Subcutaneous abdominal adipose tissue (tissue), 5 donors: ENCODE data around the gene CLPTM1L.
"Not testable (repeated sequence)": the region's sequence is repeated elsewhere in the genome, so short reads cannot be mapped to it uniquely, and the experiment has no call there.

Experiments
- H3K27ac ChIP-seq: one replicate; pipeline ENCODE4 v1.7.0; 2013; ENCODE audit warnings: low read depth, mild to moderate bottlenecking, inconsistent platforms, low read length, moderate library complexity
- H3K27me3 ChIP-seq, 5 donors: one replicate each; pipeline ENCODE4 v1.7.0; 2013; ENCODE audit warnings: low read length in 5 of 5, inconsistent platforms in 1 of 5; ENCODE audit not compliant: control insufficient read depth in 5 of 5, insufficient read depth in 4 of 5
- H3K36me3 ChIP-seq, 5 donors: one replicate each; pipeline ENCODE4 v1.7.0; 2013; ENCODE audit warnings: low read length in 5 of 5; ENCODE audit not compliant: control insufficient read depth in 5 of 5, insufficient read depth in 5 of 5
- H3K4me1 ChIP-seq, 5 donors: one replicate each; pipeline ENCODE4 v1.7.0; 2013; ENCODE audit warnings: low read length in 5 of 5, mild to moderate bottlenecking in 3 of 5, moderate library complexity in 1 of 5; ENCODE audit not compliant: control insufficient read depth in 5 of 5, insufficient read depth in 5 of 5
- H3K4me3 ChIP-seq, 5 donors: one replicate each; pipeline ENCODE4 v1.7.0; 2013; ENCODE audit warnings: low read length in 5 of 5, low read depth in 1 of 5
- H3K9ac ChIP-seq, 5 donors: one replicate each; pipeline ENCODE4 v1.7.0; 2013; ENCODE audit warnings: low read length in 5 of 5, mild to moderate bottlenecking in 4 of 5, moderate library complexity in 3 of 5
- H3K9me3 ChIP-seq, 5 donors: one replicate each; pipeline ENCODE4 v1.7.0; 2013; ENCODE audit warnings: low read length in 5 of 5; ENCODE audit not compliant: control insufficient read depth in 5 of 5
- donor health status: healthy.
- donor health status: healthy.
- donor health status: healthy.
- donor health status: healthy.
- donor health status: healthy.

The CLPTM1L gene

DNA sequence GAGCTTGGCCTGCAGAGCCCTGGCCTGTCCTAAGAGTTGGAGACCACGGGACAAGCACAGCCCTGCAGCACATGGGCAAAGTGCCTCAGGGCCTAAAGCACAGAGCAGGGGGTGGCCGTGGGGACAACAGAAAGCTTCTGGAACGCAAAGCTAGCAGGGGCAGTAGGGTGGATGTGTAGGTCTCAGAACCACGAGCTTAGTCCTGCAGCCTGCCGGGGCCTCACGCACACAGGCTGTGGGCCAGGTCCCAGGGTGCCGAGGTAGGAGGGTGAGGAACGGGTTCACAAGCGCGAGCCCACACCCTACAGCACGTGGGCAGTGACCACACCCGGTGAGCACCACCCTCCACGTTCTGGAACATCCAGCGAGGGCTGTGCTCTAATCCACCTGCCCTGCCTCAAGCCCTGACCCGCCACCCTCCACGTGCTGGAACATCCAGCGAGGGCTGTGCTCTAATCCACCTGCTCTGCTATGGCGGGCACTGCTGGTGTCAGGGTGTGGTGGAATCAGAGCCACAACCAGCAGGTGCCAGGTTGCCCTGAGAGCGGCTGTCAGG is 9.3 kb downstream of the CLPTM1L start:
- Histone ChIP-seq H3K36me3 (peaks cover 8 to 95% (median 91%) of the 10 kb centered on the region in 5 donors), H3K27me3 (no peaks in the 10 kb centered on the region), H3K27ac (no peak overlapping the region)

GRCh38 chr5:1334831-1335539 is 9.9 kb downstream of the CLPTM1L start:
- Histone ChIP-seq H3K9ac (no peak overlapping the region), H3K4me3 (no peak overlapping the region), H3K36me3 (peaks cover 8 to 95% (median 91%) of the 10 kb centered on the region in 5 donors), H3K4me1 (peaks cover 0 to 22% (median 14%) of the 10 kb centered on the region in 5 donors), H3K27me3 (no peaks in the 10 kb centered on the region), H3K27ac (no peak overlapping the region), H3K9me3 (no peaks in the 10 kb centered on the region)

More for the DNA sequence above, 9.3 kb downstream of the CLPTM1L start:
- peaks cover 0 to 16% (median 8%) of the 10 kb centered on the region in 5 donors for H3K4me1 ChIP-seq
- no peak overlapping the region for H3K9ac ChIP-seq
- H3K9me3 ChIP-seq = no peaks in the 10 kb centered on the region
- no peak overlapping the region for H3K4me3 ChIP-seq

- H3K36me3 ChIP-seq = peaks cover 8 to 92% (median 89%) of the 10 kb centered on the region in 5 donors
- no peaks in the 10 kb centered on the region for H3K27me3 ChIP-seq
- H3K9me3 ChIP-seq = no peaks in the 10 kb centered on the region
- no peak overlapping the region for H3K27ac ChIP-seq
- H3K4me1 ChIP-seq = peaks cover 0 to 26% (median 17%) of the 10 kb centered on the region in 5 donors
- no peak overlapping the region for H3K9ac ChIP-seq
- H3K4me3 ChIP-seq = no peak overlapping the region
These were observed 10.9 kb downstream of the CLPTM1L start for GRCh38 chr5:1333986-1334385.

- H3K4me3 ChIP-seq, H3K9me3 ChIP-seq, H3K27ac ChIP-seq, H3K27me3 ChIP-seq: not testable (repeated sequence)
- Histone ChIP-seq H3K36me3 (peaks cover 8 to 88% (median 82%) of the 10 kb centered on the region in 5 donors), H3K9ac (peak overlapping the region in 1 of 5 donors; percentile 21), H3K4me1 (peaks cover 0 to 31% (median 17%) of the 10 kb centered on the region in 5 donors)
These were observed 11.6 kb downstream of the CLPTM1L start for GRCh38 chr5:1333286-1333685.

- Histone ChIP-seq H3K27me3 (no peaks in the 10 kb centered on the region), H3K27ac (no peak overlapping the region), H3K4me1 (peaks cover 0 to 31% (median 17%) of the 10 kb centered on the region in 5 donors), H3K9me3 (no peaks in the 10 kb centered on the region), H3K36me3 (peaks cover 8 to 80% (median 74%) of the 10 kb centered on the region in 5 donors), H3K4me3 (no peak overlapping the region), H3K9ac (peak overlapping the region in 1 of 5 donors; percentile 54)
These were observed 12.4 kb downstream of the CLPTM1L start for GRCh38 chr5:1332461-1333001.

DNA sequence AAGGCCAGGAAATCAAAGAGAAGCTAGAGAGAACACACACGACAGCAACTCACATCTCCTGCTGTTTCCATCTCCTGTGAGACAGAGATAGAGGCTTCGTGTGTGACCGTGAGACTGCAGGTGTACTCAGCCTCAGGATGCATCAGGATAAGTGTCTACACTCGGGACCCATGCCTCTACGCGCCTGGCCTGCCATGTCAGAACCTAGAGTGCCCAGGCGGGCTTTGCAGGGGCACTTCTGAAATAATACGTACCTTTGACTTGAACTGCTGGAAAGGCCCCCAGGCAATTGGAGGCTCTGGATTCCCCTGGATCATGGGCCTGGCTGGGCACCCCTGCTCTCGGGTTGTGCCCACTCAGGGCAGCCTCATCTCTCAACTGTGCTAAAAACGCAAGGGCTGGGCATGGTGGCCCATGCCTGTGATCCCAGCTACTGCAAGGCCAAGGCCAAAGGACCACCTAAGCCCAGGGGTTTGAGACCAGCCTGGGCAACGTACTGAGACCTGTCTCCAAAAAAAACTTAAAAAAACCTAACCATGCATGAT is 13.0 kb downstream of the CLPTM1L start:
- Histone ChIP-seq H3K9me3 (no peaks in the 10 kb centered on the region), H3K36me3 (peaks cover 8 to 74% (median 69%) of the 10 kb centered on the region in 5 donors), H3K4me1 (peaks cover 0 to 31% (median 17%) of the 10 kb centered on the region in 5 donors), H3K27me3 (no peaks in the 10 kb centered on the region), H3K9ac (peak overlapping the region in 1 of 5 donors; percentile 54), H3K27ac (no peak overlapping the region), H3K4me3 (no peak overlapping the region)

- Histone ChIP-seq H3K4me3 (no peak overlapping the region), H3K27me3 (no peaks in the 10 kb centered on the region), H3K4me1 (peaks cover 0 to 31% (median 18%) of the 10 kb centered on the region in 5 donors), H3K9ac (peak overlapping the region in 1 of 5 donors; percentile 45), H3K36me3 (peaks cover 8 to 67% (median 61%) of the 10 kb centered on the region in 5 donors), H3K9me3 (no peaks in the 10 kb centered on the region), H3K27ac (peak overlapping the region; percentile 67)
These were observed 13.8 kb downstream of the CLPTM1L start for GRCh38 chr5:1330847-1331831.

DNA sequence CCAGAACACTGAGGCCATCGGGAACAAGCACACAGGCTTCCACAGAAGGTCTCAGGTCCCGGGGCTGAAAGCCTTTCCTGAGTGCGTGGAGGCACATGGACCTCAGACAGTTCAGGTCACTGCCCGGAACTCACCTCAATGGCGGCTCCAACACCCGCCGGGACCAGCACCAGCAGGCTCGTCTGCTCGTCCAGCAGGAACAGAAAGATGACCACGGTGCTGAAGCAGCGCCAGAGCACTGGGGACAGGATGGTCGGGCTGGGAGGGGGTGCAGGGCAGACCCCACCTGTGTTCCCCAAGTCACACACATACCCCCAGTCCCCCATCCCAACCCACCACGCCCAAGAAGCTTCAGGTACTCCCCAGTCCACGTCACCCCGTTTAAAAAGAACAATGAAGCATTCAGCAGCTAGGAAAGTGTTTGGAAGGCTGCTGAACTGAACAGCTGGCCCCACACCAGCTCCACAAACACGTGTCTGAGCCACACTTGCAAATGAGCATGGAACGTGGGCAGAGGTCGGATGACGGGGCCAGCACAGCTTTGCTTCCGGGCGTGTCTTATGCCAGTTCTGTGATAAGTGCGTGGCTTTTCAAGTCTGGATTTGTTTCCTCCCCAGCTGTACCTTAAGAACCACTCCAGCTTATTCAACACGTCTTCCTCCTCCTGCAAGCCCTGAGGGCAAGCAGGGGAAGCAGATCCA is 14.6 kb downstream of the CLPTM1L start:
- H3K9ac ChIP-seq = peak overlapping the region in 1 of 5 donors; percentile 45
- peak overlapping the region; percentile 67 for H3K27ac ChIP-seq
- peaks cover 8 to 66% (median 57%) of the 10 kb centered on the region in 5 donors for H3K36me3 ChIP-seq
- no peaks in the 10 kb centered on the region for H3K9me3 ChIP-seq
- H3K4me3 ChIP-seq = no peak overlapping the region
- H3K27me3 ChIP-seq = no peaks in the 10 kb centered on the region
- peaks cover 0 to 34% (median 23%) of the 10 kb centered on the region in 5 donors for H3K4me1 ChIP-seq

DNA sequence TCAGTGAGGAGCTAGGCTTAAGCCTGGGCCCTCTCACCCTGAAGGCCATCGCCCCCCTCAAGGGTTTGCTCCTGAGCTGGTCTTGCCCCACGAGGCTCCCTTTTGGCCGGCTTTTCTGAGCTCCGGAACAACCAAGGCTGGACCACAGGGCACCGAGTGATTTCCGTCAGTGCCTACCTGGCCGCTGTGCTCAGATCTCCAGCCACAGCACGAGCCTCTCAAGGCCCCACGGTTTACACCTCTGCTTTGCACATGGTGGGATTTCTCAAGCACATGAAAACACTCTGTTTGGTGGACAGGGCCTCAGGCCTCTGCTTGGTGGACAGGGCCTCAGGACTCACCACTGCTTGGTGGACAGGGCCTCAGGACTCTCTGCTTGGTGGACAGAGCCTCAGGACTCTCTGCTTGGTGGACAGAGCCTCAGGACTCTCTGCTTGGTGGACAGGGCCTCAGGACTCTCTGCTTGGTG is 15.8 kb downstream of the CLPTM1L start:
- H3K4me3 ChIP-seq = no peak overlapping the region
- no peaks in the 10 kb centered on the region for H3K9me3 ChIP-seq
- peaks cover 0 to 34% (median 23%) of the 10 kb centered on the region in 5 donors for H3K4me1 ChIP-seq
- H3K27ac ChIP-seq = no peak overlapping the region
- H3K36me3 ChIP-seq = peaks cover 8 to 68% (median 58%) of the 10 kb centered on the region in 5 donors
- H3K9ac ChIP-seq = no peak overlapping the region
- H3K27me3 ChIP-seq = no peaks in the 10 kb centered on the region
